T-helper 9 cell (primary cell): ENCODE data around the gene TTC27.

Experiments used
- DNase-seq: peaks from one replicate; pipeline ENCODE4 v3.0.0-alpha.2; 2020

Gene TTC27

DNA sequence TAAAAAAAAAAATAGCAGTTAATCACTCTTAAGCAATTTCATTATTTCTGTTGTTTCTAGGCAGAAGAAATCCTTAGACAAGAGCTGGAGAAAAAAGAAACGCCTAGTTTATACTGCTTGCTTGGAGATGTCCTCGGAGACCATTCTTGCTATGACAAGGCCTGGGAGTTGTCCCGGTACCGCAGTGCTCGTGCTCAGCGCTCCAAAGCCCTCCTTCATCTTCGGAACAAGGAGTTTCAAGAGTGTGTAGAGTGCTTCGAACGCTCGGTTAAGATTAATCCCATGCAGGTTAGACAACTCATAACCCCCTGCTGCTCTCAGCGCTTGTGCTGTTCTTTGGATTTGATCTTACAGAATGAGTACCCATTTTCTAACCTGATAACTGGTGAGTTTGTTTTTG lies 130.4 kb downstream of the TTC27 start:
- no peak for DNase-seq

DNA sequence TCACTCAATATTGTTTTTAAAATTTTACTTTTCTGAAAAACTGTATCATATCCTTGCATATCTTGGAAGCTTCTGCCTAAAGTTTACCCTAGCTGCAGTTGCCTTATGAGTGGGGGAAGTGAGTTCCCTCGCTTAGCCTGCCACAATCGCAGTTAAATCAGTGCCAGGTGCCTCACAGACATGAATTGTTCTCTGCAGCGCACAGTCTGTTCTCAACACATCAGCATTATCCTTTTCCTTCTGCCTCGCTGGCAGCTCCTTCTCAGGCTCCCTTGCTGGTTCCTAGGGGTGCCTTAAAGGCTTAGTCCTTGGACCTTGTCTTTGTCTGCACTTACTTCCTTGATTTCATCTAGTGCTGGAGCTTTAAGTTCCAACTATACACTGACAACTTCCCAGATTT lies 132.8 kb downstream of the TTC27 start:
- no peak for DNase-seq

DNA sequence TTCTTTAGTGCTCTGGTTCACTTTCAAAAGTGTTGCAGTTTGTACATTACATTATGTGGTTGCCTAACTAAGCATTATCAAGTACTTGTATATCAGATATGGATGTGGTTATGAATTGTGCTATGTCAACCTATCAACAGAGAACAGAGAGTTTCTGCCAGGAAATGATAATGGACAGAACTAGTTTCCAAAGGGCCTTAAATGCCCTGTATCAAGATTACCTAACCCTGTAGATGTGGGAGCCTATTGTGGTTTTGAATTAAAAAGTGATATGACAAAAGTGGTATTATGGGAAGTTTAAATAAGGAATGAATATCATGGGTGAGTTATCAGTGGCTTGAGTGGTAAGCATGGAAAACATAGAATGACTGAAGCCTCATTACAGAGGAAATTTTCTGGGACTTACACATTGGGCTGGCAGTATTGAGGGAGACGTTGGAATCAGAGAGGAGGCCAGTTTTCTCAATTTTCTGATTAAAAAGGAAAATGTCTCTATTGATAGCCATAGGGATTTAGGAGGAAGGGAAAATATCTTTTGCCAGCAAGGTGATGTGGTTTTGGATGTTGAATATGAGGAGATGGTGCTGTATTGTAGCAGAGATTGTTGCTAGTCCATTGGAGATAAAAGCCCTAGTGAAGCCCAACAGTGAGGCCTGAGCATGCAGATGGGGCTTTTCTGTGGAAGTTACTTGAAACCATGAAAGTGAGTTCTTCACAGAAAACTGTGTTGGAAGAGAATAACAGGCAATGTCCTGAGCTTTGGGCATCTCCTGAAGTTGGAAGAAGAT lies 140.7 kb downstream of the TTC27 start:
- DNase-seq, result no peak

DNA sequence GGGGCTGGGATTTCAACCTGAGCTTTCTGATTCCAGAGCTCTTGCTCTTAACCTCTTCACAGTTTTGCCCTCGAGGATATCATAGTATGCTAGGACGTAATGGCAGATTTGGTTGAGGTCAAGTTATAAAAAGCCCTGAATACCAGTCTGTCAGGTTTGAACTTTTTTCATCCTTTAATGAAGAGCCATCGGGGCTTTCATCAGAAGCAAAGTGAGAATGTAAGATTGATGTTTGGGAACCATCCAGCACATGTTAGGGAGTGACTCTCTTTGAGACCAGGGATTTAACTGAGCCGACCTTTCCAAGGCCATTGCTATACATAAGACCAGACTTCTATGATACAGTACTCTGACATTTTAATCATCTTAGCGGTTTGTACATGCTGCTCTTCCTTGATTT lies 142.5 kb downstream of the TTC27 start:
- no peak for DNase-seq

DNA sequence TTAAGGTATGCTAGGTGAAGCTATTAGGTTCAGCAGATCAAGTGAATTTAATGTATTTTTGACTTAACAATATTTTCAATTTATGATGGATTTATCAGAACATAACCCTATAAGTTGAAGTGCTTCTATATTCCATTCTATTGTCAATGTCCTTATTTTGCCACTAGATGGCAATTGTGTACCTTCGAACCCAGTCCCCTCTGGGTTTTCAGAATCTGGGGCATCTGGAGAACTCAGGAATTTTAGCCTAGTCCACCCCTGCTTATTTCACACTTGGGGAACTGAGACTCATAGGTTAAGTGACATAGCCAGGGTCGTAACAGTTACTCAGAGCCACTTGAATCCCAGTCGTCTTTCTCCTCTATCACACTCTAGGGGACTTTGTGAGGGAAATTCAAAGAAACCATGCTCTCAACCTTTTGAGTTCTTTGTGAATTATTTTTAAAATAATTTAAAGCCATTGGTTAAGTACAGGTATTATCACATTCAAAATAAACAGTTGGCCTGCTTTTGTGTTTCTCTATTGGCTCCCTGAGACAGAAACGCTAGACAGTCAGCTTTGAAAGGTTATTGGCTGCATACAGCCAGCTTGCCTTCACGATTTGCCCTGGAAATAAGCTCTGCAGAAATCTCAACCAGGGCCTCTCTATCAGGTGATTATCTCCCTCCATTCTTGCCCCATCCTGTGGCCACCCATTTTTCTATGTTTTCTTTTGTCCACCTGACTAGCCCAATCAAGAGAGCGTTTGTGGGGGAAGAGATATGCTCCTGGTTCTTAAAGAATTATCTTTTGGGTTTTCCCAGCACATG lies 145.0 kb downstream of the TTC27 start:
- DNase-seq, result no peak

DNA sequence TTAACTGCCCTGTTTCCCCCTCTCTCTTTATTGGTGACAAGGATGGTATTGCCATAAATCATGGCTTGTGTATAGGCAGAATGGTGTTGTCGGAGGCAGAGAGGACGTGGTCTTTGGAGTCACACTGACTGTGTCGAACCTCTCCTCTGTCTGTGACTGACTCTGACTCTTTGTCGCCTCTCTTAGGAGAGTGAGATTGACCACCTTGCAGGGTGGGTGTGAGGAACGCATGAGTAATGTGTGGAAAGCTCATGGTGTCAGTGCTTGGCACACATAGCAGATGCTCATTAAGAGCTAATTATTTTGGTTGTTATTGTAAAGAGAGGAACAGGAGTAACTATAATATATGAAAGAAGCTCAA lies 145.6 kb downstream of the TTC27 start:
- DNase-seq, result no peak

DNA sequence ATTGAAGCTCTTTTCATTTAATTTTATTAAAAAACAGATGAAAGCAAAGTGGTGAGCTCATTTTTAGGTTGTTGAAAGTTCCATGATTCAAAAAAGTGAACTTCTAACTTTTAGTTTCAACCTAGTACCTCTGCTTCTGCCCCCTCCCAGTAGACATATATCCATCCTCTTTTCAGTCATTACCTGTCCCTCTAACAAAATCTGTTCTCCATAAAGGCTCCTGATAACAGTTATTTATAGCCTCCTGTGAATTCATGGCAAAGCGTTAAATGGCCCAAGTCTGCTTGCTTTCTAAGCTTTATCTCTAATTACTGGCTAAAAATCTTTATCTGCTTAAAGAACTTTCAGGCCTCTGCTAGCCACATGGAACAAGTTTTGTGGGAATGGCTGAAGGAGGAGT lies 148.1 kb downstream of the TTC27 start:
- no peak for DNase-seq

DNA sequence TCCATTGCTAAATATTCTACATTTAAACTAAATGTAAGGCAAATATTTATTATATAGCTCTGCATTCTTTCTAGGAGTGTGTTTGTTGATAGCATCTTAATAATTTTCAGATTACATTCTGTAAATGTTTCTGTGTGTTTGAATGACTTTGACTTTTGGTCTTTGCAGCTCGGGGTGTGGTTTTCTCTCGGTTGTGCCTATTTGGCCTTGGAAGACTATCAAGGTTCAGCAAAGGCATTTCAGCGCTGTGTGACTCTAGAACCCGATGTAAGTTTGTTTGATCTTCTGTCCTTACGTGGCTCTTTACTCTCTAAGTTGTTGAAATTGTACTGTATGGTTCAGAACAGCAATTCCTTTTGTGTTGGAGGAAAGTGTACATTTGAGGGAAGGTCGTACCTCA lies 149.9 kb downstream of the TTC27 start:
- no peak for DNase-seq

DNA sequence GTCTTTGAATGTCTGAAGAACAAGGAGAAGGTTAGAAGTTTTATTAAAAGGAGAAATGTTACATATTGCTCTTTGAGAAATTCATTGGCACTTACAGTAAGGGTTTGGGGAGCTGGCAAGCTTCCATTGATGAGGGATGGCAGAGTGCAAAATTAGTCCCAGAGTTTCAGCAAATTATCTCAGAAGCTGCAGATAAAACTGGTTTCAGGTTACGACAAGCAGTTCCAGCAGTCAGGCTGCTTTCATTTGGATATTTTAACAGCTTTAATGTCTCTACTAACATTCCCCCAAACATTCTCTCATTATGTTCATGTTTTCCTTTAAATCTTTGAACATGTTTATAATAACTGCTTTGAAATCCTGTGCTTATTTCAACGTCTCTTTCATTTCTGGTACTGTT lies 153.1 kb downstream of the TTC27 start:
- DNase-seq, result no peak

DNA sequence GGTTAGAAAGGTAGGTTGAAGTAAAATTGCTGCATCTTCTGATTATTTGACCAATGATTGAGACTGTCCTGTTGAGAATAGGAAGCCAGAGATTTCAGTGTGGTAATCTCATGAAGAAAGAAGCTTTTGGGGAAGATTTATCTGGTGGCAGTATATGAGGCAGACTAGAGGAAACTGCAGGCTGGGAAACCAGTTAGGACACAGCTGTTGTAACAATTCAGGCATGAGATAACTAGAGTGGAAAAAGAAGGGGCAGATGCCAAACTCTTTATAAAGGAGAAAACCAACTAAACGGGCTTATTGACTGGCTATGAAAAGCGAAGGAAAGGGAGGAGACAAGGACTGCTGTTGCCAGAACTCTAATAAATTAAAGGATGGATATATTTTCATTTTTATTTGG lies 155.6 kb downstream of the TTC27 start:
- DNase-seq, result no peak

DNA sequence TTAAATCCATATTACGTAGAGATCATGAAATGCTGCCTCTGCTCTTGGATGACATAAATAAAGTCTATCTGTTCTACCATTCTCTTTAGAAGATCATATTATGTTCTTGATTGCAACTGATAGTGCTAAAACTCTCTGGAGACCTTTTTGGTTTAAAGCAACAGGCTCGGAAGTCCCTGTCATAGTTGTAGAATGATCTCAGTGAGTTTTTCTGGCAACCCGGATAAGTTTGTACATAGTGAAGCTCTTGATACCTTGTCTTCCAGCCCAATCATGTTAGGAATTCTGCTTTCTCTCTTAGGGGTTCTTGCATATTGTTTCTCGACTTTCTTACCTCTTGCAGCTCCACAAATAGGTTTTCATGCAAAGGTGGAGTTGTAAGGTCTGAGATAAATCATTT lies 156.1 kb downstream of the TTC27 start:
- DNase-seq, result no peak

DNA sequence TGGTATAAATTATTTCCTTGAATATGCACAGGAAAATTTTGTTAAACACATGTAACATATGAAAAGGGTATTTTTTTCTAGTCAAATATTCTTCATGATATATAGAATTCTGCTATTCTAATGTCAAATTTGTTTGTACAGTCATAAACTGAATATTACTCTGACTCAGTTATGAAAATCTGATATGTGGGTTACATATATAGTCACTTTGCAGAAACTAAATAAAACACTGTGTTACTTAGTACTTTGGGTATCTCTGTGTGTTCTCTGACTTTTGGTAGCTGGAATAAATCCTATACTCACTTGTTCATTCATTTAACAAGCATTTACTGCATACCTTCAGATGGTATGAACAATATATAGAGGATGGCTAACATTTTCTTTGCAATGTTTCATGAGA lies 159.4 kb downstream of the TTC27 start:
- DNase-seq, result no peak

DNA sequence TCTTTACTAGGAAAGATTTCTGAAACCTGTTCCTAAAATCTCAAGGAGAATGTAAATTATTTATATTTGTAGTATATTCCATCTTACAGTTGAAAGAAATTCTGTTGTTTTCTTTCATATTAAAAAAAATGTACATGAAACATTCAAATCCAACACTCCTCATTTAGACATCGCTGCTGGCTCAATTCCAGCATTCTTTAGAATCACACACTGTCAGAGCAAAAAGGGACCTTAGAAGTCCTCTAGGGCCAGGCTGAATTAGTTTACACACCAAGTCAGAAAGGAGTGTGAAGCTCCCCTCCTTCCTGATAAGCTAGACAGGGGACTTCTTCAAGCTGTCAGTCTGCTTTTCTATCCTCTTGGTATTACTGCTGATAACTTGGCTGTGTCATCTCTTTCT lies 160.3 kb downstream of the TTC27 start:
- DNase-seq, result no peak

DNA sequence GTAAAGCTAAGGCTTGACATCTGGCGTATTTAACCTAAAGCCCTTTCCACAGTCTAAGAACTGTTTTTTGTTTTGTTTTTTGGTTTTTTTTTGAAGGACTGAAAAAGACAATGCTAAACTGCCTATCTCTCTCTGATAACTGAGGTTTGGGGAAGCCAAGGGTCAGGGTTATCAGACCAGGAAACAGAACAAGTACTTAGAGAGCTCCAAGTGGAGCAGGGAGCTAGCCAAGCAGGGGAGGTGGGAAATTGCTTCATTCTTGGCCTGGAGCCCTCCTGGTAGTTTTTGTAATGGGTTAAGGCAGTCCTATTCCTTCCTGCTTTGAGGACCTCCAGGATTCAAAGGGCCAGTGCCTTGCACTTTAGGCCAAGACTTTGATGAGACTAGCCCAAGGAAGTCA lies 164.6 kb downstream of the TTC27 start:
- DNase-seq, result no peak

DNA sequence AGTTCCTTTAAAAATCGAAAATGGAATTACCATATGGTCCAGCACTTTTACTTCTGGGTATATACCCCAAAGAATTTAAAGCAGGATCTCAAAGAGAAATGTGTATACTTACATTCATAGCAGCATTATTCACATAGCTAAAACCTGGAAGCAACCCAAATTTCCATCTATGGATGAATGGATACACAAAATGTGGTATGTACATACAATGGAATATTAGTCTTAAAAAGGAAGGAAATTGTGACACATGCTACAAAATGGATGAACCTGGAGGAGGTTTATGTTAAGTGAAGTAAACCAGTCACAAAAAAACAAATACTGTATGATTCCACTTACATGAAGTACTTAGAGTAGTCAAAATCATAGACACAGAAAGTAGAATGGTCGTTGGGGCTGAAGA lies 171.0 kb downstream of the TTC27 start:
- DNase-seq, result no peak

DNA sequence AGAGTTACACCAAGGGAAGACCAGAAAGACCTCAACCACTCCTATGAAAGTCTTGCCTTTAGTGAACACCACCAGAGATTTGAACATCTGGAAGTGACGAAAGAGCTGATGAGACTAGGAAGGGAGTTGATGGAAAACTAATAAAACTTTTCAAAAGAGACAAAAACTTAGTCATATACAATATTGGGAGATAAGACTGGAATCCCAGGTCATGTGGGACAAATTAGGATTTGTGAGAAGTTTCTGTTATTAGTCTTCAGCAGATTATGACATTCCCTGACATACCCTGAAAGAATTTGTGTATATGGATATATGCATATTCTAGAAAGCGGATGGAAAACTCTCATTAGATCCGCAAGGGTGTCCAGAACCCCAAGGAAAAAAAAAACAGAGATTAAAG lies 173.9 kb downstream of the TTC27 start:
- no peak for DNase-seq

DNA sequence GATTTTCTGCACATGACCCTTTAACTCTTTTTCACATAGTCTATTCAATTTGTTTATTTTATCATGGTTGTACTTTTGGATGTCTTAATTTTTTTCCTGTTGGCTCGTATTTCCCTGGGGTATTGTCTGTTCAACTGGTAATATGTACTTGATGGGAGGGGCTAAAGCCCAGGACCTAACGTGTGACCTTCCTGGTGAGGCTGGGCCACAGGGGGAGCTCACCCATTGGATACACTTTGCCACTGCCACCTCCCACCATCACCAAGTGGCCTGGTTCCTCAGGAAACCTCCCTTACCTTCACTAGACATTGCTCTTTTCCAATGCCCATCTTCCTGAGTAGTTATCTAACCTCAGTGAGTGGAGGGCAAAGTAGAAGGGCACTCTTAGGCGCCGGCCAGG lies 175.0 kb downstream of the TTC27 start:
- DNase-seq, result no peak

DNA sequence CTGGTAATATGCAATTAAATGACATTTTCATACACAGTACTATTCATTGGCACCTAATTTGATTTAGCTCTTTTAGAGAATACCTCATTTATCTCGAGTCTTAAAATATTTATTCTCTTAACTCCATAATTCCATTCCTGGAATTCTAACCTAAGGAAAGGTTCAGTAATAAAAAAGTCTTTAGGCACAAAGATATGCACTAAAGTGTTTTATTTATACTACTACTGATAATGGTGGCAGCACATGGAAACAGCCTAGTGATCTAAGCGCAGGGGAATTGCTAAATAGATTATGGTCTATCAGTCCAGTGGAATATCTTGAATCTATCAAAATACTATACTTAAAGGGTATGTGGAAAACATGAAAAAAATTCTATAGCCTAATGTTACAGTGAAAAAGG lies 176.4 kb downstream of the TTC27 start:
- no peak for DNase-seq

DNA sequence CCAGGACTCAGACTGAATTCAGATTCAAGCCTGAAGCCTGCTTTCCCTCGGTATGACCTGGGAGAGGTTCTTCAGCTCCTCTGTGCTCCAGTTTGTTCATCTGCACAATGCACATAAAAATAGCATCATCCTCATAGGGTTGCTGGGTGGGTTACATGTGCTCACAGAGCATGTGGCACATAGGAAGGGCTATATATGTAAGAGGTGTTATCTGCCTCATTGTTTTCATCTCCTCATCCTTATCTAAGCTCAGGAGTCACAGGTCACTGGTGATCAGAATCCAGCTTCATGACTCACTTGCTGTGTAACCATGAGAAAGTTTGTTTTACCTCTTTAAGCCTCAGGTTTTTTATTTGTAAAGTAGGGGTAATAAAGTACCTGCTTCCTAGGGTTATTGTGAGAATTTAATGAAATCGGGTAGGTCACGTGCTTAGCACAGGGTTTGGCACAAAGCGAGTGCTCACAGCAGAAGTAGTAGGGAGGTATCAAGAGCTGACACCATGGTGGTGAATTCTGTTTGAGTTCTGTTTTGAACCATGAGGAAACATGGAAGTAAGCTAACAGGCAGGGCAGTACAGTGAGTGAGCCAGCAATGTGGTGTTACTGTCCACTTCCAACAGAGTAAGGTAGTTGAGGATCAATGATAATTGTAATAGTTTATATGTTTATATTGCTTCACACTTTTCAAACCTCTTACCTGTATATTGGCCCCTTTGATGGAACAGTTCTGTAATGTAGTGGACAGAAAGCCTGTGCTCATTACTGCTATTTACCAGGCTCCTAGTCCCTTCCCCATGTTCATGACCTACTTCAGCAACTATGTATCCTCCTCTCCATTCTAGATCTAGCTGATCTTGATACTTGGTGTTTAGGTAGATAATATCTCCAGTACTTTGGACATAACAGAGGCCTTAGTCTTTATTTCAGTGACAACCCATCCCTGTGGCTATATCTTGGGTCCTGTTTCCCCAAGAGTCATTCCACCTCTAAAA lies 177.6 kb downstream of the TTC27 start:
- no peak for DNase-seq

DNA sequence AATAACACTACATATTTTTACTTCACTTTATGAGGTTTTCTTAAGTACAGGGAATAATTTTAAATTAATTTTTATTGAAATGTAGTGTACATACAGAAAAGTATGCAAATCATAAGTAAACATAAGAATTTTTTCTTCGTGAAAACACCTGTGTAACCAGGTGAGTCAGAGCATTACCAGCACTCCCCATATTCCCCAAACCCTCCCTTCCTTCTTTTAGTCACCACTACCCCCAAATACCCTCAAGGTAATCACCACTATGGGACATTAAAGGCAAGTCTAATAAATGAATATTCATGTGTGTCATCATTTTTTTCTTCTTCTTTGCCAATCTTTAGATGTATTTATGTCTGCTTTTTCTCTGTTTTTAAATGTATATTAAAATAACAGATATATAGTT lies 179.0 kb downstream of the TTC27 start:
- no peak for DNase-seq

DNA sequence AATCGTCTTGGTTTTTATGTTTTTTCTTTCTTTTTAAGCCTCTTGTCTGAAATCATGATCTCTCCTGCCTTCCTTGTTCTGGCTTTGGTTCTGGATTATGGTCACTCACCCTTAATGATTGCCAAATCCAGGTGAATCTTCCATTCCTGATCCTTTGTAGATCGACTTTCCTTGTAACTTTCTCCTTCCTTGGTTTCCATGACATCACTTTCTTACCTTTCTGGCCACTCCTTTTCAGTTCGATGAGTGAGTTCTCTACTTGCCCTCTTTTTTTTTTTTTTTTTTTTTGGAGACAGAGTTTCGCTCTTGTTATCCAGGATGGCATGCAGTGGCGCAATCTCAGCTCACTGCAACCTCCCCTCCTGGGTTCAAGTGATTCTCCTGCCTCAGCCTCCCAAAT lies 179.8 kb downstream of the TTC27 start:
- DNase-seq, result no peak

DNA sequence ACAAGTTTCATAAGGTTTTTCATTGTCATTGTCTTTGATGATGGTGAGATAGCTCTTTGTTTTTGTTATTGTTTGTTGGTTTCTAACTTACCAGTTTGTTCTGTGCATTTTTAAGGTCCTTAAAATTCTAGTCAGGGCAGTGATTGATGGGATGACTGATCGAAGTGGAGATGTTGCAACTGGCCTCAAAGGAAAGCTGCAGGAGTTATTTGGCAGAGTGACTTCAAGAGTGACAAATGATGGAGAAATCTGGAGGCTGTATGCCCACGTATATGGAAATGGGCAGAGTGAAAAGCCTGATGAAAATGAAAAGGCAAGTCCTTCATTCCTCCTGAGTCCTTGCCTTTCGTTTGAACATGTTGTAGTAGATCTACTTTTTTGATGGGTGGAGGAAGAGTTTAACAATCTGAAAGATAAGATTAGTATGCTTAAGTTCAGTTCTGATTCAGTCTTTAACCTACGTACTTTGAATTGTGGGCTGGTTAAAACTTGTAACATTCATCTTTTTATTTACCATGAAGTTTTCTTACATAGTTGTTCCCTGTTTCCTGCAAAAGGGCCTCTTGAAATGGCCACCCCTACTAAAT lies 183.2 kb downstream of the TTC27 start:
- DNase-seq, result no peak

DNA sequence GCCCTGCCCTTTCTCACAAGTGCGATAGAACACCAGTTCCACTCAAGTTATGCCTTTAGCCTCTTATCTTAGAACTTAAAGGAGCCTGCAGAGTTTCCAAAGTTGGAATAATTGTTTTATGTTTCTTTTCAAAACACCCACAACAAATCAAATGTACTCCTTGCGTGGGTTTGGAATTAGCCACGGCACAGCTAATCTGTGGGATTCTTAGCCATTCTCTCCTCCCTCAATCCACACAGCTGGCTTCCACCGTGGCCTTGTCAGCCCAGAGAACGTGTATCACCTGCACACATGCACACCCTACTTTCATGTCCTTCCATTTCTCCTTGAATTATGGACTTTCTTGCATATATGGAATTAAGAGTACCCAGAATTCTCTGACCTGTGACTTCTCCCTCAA lies 183.8 kb downstream of the TTC27 start:
- DNase-seq, result no peak
